DND-41 (cell line): ENCODE data around the gene DCP1A.

Experiments
- ATAC-seq: fragments of 200-7000 bp; cut with Tn5 transposase; 3 replicates; pipeline ENCODE4 v1.9.1; 2021; ENCODE audit warnings: low read depth; ENCODE audit not compliant: insufficient read depth
- DNase-seq: peaks from one replicate; pipeline ENCODE4 v3.0.0-alpha.2; 2020
- H2AFZ ChIP-seq: 2 replicates; pipeline ENCODE4 v1.6.0; 2012; ENCODE audit warnings: low read depth, low read length
- H3K27ac ChIP-seq: 2 replicates; pipeline ENCODE4 v1.5.1; 2012; ENCODE audit warnings: low read length, inconsistent platforms
- H3K27me3 ChIP-seq: fragments of 200-600 bp; sonication (generic); 2 replicates; pipeline ENCODE4 v1.6.0; 2012; ENCODE audit warnings: low read length, mild to moderate bottlenecking, inconsistent platforms; ENCODE audit not compliant: insufficient read depth, poor library complexity
- H3K36me3 ChIP-seq: 2 replicates; pipeline ENCODE4 v1.5.1; 2012; ENCODE audit warnings: low read length, inconsistent platforms; ENCODE audit not compliant: insufficient read depth
- H3K4me1 ChIP-seq: 2 replicates; pipeline ENCODE4 v1.5.1; 2012; ENCODE audit warnings: mild to moderate bottlenecking, low read length; ENCODE audit not compliant: insufficient read depth
- H3K4me2 ChIP-seq: 2 replicates; pipeline ENCODE4 v1.6.0; 2012; ENCODE audit warnings: mild to moderate bottlenecking, moderate library complexity, low read length, inconsistent platforms; ENCODE audit not compliant: insufficient read depth
- H3K4me3 ChIP-seq, 2 experiments: fragments of 200-600 bp in 1 of 2; shearing (Covaris generic) in 1 of 2; 2 replicates each; pipeline ENCODE4 v1.5.1; 2012 to 2016; ENCODE audit warnings: inconsistent platforms in 2 of 2, low read length in 2 of 2, mild to moderate bottlenecking in 2 of 2, low read depth in 1 of 2, moderate library complexity in 1 of 2
- H3K79me2 ChIP-seq: 2 replicates; pipeline ENCODE4 v1.6.0; 2012; ENCODE audit warnings: low read length, inconsistent platforms; ENCODE audit not compliant: insufficient read depth
- H3K9ac ChIP-seq: 2 replicates; pipeline ENCODE4 v1.6.0; 2012; ENCODE audit warnings: low read depth, mild to moderate bottlenecking, inconsistent platforms, low read length, moderate library complexity
- H3K9me3 ChIP-seq: 2 replicates; pipeline ENCODE4 v1.5.1; 2012; ENCODE audit warnings: low read length, moderate library complexity, mild to moderate bottlenecking, inconsistent platforms; ENCODE audit not compliant: insufficient read depth, severe bottlenecking
- H4K20me1 ChIP-seq: 2 replicates; pipeline ENCODE4 v1.6.0; 2012; ENCODE audit warnings: low read length; ENCODE audit not compliant: insufficient read depth
- EZH2 ChIP-seq: IDR thresholded peaks from 3 replicates; pipeline ENCODE4 v1.6.1; 2012; ENCODE audit warnings: borderline replicate concordance, low read depth, mild to moderate bottlenecking, moderate library complexity, low read length, inconsistent platforms; ENCODE audit not compliant: severe bottlenecking
- TF ChIP-seq, protein P1 (sequence below): IDR thresholded peaks from 2 replicates; pipeline ENCODE4 v1.5.1; 2012; ENCODE audit warnings: borderline replicate concordance, low read length, moderate library complexity, mild to moderate bottlenecking; ENCODE audit not compliant: poor library complexity, severe bottlenecking; ENCODE audit errors: extremely low read depth

The DCP1A gene

DNA sequence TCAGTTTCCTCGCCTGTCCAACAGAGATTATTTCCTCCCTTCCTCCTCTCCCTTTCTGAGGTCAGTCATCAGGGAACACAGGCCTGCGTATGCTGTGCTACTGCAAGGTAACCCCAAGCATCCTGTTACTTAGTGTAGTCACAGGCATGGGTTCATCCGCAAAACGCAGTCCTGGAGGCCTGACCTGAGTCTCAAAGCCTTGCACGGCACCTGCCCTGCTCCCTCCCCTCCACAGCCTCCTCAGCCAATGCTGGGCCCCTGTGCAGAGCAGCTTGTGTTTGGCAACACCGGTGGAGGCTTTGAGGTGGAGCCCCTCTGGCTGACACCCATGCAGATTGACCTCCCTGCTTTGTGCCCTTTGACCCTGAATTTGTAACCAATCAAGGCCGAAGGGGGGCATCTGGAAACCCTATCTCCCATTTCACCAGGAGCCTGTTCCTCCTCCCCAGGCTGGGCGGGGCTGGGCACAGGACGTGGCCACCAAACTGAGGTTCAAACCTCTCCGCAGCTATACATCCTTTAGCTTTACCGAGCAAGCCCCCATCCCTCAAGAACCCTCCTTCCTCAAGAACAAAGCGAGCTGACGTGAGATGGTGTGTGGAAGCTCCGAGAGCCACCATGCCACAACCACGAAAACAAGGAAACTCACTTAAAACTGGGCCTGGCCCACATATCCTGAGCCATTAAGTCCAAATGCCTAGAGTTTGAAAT lies 113.1 kb downstream of the DCP1A start:
- ATAC-seq (no peak), DNase-seq (no peak)
- Histone ChIP-seq H3K79me2 (no peaks in the 10 kb centered on the region; the same call in 1 of the 2 replicates), H4K20me1 (peaks cover 62% of the 10 kb centered on the region), H3K4me2 (no peak overlapping the region), H3K27me3 (no peaks in the 10 kb centered on the region), H3K9ac (no peak overlapping the region), H3K4me3 (no peak overlapping the region), H3K9me3 (no peaks in the 10 kb centered on the region), H3K4me1 (no peaks in the 10 kb centered on the region), H3K36me3 (peaks cover 98% of the 10 kb centered on the region), H2AFZ (no peak overlapping the region), H3K27ac (no peak overlapping the region)
- TF ChIP-seq, protein P1, sequence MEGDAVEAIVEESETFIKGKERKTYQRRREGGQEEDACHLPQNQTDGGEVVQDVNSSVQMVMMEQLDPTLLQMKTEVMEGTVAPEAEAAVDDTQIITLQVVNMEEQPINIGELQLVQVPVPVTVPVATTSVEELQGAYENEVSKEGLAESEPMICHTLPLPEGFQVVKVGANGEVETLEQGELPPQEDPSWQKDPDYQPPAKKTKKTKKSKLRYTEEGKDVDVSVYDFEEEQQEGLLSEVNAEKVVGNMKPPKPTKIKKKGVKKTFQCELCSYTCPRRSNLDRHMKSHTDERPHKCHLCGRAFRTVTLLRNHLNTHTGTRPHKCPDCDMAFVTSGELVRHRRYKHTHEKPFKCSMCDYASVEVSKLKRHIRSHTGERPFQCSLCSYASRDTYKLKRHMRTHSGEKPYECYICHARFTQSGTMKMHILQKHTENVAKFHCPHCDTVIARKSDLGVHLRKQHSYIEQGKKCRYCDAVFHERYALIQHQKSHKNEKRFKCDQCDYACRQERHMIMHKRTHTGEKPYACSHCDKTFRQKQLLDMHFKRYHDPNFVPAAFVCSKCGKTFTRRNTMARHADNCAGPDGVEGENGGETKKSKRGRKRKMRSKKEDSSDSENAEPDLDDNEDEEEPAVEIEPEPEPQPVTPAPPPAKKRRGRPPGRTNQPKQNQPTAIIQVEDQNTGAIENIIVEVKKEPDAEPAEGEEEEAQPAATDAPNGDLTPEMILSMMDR = no peak
- TF ChIP-seq EZH2 = no peak
